Hippocampal formation (tissue), 2 donors: ENCODE measurements around the gene CACNA2D4.
A peak's percentile ranks its signal among the peaks of the same experiment; 100 is the strongest.

ENCODE experiments used
- DNase-seq, 2 donors: peaks; one replicate each; lab custom pipeline; 2025; lab: John Stamatoyannopoulos, UW

Gene CACNA2D4

DNA sequence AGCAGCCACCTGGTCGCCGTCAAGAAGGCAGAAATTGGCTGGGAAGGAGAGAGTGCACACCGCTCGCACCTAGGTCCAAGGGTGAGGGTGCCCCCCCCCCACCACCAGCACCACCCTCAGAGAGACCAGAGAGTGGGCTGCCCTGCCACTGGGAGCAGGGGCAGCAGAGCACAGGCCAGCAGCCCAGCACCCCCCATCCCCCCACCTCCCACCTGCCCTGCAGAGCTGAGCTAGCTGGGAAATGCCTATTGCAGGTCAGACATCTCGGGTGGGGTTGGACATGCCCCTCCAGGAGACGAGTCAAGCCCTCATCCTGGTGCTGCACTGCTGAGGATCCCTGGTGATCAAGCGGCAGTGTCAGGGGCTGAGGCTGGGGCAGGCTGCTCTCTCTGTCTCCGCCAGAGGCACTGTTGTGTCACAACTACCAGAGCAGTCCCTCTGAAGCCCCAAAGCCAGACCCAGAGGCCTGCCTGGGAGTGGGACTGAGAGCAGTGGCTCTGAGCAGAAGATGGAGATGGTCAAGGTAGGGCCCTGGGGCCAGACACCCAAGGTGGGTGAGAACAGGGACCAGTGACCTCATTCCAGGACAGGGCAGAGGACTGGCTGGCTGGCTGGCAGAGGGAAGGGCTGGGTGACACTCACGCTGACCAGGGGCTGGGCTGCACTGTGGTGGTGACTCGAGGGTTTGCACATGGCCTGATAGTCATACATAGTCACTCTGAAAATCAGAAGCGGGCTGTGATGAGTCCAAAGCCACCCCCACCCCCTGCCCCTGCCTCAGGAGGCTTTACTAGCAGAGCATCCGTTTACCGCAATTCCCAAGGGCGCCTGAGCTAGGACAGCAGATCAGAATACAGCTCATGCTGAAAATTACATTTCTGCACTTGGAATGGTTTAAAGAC lies 117.8 kb downstream of the CACNA2D4 start:
- peak in 1 of 2 donors; percentile 18 for DNase-seq

DNA sequence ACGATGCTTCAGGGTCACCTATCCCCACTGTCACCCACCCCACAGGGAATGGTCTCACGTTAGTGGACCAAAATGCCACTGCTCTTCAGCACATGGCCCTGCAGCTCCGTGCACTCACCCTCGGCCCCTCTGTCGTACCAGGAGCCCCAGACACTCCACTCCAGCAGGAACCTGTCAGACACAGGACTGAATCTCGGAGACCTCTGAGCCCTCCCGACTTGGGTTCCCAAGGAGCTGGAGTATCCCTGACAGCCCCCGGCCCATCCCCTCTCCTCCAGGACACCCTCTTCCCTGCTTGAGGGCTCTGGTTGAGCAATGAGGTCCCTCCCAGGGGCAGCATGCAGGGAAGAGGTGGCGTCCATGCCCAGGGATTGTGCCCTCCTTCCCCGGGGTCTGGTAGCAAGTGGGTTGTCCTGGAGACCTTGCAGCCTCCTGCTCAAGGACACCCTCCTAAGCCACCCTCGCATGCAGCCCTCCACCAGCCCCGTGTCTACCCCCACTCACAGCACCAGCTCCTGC lies 118.5 kb downstream of the CACNA2D4 start:
- DNase-seq, result no peak

DNA sequence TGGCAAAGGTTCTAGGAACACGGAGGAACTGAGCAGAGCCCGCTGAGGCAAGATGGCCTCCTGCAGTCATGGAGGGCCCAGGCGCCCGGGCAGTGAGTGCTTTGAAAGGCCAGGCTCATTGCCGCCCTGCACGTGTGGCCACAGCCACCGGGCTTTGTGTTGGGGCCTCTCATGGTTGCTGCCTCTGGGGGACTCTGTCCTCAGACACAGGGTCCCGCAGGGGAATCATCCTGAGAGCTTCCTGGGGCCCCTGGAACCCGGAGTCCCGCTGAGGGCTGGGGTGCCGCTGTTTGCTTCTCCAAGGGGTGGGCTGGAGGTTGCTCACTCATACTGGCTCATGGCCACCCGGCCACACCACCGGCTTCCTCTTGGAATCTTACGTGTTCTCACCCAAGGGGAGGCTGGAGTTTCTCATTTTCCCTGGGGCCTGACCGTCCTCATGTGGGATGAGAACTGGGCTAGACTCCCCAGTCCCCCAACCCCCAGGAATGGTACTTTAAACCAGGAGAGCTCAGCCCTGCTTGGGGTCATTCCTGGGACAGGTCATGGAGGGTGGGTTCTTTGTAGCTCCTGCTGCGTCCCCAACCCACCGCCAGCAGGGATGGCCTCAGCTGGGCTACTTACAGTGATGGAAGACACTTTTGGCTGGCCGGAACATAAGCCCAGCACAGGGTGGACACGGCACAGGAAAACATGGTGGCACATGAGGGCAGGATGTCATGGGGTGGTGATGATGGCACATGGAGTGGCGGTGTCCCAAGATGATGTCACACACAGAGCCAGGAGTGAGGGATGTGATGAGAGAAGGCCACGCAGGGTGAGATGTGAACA lies 119.2 kb downstream of the CACNA2D4 start:
- DNase-seq, result no peak

DNA sequence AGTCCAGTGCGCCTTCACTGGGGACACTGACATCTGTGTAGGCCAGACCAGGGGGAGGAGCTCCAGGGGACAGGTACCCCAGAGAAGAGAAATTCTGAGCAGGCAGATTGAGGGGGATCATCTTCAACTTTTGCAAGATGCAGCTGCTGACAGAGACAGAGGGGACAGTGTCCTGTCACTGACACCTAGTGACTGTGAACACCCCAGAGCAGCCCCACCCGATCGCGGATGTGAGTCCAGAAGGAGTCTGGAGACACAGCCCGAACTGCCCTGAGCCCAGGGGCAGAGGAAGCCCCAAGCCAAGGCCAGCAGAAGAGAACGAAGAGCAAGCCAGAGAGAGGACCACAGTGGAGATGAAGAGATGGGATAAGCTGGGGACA lies 119.8 kb downstream of the CACNA2D4 start:
- no peak for DNase-seq

DNA sequence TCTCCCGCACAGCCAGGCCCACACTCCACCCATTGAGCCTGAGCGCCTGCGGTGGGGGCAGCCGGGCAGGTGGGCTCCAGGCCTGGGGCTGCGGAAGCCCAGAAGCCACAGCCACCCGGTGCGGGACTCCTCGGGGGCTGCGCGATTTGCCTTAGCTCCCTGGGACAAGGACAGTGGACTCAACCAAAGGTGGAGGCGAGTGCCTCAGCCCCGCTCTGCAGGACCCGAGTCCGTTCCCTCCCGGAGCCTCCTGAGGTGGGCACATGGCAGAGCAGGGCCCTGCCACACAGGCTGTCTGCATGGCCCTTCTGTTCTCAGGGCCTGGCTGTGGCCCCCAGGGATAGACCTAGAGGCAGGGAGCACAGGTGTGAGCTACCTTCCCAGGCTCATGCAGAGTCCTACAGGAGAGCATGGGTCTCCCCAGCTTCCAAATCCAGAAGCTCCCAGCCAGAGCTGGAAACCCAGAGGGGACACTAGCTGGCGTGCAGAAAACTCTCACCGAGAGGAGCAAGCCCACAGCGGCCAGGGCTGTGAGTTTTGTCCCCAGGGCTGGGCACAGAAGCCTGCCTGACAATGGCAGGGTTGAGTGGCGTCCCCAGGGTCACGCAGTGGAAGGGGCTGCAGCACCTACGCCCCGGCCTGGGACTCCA lies 120.3 kb downstream of the CACNA2D4 start:
- DNase-seq, result no peak

DNA sequence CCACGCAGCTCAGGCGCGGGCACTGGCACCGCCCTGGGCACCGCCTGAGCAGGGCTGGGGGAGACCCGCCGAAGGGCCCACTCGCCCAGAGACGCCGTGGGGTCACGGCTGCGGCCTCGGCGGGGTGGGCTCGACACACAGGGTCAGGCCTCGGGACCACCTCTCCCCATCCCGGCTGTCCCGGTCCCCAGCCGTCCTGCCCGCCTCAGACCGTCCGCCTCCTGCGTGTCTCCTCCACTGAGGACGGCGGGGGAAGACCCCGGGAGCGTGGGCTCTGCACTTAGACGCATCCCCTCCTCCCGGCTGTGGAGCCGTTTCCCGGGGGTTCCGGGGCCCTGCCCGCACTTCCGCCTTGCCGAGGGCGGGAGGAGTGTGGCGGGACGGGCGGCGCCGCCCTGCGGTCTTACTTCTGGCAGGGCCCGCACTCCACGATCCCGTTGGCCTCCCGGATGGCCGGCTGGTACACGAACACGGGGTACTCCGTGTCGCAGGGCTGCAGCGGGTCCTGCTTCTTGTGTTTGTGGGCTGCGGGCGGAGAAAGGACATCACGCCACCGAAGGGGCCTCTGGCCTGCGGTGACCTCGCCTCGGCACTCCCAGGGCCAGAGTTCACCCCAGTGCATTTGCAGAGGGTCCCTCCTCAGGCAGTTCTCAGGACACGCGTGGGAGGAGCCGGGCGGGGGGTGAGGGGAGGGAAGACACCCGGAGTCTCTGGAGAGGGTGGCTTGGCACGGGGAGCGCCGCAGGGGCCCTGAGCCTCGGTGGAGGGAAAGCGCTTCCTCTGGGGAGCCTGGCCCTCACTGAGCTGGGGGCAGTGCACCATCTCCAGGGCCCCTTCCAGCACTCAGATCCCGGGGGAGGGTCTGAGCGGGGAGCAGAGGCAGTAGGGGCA lies 121.2 kb downstream of the CACNA2D4 start:
- DNase-seq, result no peak

DNA sequence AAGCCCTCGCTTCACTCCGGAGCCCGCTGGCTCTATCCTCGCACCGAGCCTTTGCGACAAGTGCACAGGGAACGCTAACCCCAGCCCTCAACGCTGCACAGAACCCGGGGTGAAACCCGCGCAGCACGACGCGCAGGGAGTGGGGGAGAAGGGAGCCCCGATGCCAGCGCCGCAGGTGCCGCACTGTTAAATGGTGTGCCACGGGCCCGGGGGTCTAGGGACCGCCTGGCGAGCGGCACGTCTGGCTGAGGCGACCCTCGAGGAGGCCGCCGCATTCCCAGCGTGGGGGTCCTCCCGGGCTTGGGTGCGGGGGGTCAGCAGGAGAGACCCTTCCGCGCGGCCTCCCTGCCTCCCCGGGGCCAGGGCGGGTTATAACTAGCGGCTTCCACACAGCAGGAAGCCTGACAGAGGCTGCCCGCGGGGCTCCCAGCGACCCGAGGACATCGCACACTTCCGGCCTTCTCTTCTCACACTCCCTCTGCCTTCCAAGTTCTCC lies 121.9 kb downstream of the CACNA2D4 start:
- DNase-seq, result no peak

DNA sequence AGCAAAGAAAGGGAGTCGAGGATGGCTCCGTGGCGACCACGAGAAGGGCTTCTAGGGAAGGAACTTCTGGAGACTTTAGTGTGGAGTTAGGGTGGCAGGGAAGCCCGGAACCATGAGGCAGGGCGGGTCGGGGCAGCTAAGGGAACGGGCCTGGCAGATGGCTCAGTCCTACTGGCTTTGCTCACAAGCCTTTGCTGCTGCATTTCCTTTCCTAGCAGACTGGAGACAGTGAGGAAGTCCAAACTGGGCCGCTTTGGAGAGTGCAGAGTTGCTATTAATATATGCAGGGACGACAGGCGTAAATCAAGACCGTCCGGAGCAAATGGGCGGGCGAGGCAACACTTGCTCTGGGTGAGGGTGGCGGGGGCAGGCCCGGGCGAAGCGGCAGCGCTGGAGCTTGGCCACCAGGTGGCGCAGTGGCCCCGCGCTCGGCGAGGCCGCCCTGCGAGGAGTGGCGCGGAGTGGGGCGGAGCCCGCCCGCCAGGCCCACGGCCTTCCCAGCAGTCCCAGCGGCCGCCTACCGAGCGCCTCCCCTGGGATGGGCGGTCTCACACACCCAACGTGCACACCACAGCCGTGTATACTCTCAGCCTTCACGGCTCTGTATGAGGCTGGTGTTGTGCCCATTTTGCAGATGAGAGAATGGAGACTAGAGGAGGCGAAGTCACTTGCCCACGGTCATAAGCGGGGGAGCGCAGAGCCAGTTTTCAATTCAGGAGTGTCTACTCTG lies 122.5 kb downstream of the CACNA2D4 start:
- DNase-seq, result peak; percentile 85 to 89

DNA sequence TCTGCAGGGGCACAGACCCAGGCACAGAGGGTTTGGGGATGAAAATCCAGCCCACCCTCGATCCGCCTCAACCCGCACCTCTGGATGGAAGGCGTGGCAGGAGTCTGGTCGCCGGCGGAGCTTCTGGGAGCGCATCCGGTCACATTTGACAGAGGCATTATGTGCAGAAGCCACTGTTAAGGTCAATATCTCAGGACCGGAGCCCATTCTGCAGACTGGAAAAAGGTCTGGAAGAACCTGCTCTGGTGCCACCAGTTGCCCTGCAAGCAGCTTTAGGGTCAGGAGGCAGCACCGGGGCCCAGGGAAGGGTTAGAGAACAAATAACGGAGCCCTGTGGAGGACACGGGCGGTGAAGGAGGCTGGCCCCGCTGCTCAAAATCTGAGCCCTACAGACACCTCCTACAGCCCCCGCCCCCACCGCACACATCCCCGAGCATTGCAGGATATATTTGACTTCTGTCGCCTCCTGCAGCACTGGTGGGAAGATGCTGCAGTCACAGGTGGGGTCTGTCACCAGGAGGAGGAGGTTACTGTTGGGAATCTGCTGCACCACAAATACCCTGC lies 123.1 kb downstream of the CACNA2D4 start:
- no peak for DNase-seq

DNA sequence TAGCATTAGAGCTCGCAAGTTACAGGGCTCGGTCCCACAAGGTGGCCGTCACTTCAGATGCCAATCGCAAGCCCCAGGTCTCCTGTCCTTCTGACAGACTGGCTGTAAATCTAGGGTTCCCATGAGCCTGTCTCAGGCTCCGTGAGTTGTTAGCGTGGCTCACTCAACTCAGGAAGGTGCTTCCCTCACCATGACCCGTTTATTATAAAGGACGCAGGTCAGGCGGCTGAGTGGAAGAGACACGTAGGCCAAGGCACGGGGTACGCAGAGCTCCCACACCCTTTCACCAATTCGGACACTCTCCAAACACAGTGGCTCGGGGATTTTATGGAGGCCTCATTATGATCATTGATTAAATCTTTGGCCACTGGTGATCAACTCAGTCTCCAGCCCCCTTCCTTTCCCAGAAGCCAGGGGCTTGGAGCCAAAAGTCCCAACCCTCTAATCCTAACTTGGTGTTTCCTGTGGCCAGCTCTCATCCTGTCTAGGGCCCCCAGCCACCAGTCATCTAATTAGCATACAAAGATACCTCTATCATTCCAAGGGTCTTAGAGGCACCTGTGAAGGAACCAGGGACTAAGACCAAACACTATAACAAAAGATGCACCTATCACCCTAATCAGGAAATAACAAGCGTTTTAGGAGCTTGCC lies 123.9 kb downstream of the CACNA2D4 start:
- no peak for DNase-seq

DNA sequence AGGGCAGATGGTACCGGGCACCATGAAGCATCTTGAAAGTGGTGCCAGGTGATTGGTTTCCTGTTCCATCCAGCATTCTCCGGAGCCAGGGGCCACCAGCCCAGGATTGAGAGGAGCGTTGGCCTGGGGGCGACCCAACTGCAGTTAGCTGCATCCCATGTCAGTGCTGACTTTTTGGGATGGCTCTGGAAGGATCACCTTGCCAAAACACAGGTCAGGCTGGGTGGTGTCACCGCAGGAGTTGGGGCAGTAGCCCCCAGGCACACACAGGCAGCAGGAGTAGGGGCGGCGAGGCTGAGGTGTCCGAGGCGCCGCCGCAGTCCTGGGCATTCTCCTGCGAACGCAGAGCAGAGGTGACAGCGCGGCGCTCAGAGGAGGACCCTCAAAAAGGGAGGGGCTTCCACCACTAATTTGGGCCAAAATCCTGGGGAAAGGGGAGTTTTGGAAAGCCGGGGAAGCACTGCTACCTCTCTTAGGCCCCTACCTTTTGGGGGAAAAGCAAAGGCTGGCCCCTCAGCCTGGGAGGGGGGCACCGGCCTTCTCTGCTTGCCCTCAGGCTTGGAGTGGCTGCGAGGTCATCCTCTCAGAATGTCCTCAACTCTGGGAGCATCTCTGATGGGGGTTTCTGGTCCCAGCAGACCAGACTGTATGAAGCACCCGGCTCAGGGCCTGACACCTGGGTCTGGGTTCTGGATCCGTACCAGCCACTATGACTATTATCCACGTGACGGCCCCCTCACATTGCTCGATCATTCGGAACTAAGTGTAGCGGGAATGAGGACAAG lies 124.8 kb downstream of the CACNA2D4 start:
- DNase-seq, result no peak

DNA sequence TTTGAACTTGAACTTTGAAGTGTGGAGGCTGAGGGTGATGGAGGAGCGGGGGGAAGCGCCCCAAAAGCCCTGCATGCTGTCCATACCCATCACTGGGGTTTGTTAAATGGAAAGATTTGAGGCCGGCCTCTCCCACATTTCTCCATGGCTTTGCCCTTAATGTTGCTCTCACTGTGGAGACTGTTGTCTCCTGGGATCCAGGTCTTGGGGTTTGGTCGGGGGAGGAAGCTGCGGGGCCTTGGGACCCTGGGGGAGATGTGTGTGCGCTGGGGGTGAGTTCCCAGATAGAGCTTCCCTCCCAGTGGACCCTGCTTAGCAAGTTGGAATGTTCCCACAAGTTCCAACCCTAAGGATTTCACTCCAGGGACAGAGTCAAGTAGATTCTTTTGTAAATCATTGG lies 126.0 kb downstream of the CACNA2D4 start:
- no peak for DNase-seq

DNA sequence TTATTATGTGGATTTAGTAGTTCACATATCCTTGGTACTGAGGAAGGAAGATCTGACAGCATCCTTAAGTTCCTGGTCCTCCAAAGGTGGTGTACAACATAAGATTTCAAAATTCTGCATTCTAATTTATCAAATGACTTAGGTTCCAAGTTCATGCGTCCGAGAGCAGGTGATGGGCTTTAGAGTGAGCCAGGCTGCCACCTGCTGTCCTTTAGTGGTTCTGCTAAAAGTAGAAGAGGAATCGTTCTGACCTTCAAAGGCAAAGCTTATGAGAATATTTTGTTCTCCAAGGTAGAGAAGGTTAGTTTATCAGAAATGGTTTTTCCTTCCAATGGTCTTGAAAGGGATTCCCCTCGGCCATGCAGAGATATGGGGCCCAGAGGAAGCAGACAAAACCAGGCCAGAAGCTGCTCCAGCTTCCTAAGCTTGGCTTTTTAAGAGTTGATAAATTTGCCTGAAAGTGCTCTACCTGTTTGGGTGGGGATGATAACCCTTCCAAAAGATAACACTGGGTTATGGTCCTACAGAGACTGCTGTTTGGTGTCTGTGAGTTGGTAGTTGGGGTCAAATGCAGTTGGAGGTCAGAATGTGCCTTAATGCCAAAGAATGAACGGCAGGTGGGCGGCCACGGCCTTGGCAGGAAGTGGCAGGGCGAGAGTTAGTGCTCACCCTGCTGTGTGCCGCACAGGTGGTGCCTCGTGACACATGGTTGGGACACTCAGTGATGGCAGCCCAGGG lies 127.2 kb downstream of the CACNA2D4 start:
- peak; percentile 48 to 84 for DNase-seq

DNA sequence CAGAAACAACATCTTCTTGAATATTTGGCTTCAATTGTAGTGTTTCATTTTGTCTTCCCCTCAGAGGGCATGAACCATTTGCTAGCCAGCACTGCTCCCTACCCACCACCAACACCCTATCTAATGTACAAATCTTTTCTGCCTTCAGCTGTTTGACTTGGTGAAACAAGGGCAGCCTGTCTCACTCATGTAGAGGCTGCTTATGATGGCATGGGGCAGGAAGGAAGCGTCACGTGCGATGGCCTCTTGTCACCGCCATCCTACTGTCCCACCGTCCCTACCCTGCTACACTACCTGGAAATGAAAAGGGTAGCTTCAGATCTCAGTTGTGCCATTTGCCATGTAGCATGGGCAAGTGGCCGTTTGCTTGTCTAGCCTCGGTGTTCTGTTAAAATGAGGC lies 128.0 kb downstream of the CACNA2D4 start:
- DNase-seq, result no peak

DNA sequence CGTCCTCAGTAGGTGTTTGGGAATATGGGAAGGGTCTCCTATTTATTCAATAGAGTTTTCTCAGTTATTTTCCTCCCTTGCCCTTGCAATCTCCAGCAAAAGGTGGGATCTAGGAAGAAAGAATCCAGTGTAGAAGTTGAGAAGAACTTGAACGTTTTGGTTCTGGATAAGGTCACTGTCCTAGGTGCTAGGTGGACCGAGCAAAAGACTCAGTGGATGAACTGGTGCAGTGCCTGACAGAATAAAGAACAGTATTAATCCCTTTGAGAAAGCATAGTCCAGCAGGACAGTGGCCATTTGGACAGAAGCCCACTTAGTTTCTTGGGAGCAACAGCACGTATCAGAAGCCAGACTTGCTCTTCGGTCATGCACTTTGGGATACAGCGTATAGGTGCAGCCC lies 130.7 kb downstream of the CACNA2D4 start:
- no peak for DNase-seq

DNA sequence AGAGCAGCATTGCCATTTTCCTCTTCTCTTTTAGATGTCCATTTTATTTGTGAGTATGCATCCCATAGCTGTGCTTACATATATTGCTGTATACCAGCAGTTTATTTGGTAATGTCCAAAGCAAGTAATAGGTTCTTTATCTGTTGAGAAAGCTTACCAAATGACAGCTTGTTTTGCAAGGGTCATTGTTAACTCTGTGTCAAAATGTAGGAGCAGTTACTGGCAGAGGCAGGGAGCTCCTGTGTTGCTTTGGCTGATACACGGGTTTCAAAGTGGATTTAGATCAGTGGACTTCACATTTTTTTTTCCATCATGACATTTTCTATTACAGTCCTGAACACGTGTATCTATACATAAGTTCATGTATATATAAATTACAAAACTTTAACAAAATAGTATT lies 136.2 kb downstream of the CACNA2D4 start:
- DNase-seq, result no peak

DNA sequence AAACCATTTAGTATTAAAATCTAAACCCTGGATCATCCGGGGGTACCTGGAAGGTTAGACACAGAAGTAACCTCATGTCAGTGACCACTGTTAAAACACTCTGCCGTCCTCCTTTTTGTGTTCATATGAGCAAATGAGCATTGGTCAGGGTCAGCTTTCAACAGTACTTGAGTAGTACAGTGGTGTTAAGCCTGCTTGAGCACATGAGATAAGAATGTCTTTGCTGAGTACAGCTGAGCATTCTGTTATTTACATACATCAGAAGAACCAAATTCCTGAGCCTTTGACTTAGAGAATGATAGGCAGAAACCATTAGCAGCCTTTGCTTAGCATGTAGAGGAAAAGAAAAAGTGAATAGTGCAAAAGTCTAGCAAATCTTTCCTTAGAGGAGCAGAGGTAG lies 136.7 kb downstream of the CACNA2D4 start:
- no peak for DNase-seq

DNA sequence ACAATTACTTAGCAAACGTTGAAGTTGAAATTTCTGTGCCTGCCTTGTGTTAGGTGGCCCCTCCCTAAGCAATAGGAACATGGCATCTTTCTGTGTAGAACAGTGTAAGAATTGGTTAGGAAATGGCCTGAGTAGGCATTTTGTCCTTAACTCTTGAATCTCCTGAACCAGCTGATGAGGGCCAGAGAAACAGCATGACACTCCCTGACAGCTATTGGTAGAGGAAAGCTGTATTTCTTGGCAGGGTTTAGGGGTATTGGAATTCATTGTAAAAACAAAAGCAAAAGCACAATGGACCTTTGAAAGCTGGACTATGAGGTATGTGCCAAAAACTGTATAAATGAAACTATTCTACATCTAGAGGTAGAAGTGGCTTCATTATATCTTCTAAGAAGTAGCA lies 138.7 kb downstream of the CACNA2D4 start:
- DNase-seq, result peak; percentile 38 to 72
